GM12878 (cell line): ENCODE measurements around the gene RTN4RL1. TPM values are rescaled to one million over a fixed set of nuclear protein-coding genes. Genes with fewer than 3 reads are reported as not detected.

ENCODE experiments used
- ATAC-seq: fragments of 200-7000 bp; cut with Tn5 transposase; 3 replicates; pipeline ENCODE4 v1.9.1; 2020; ENCODE audit warnings: mild to moderate bottlenecking, moderate library complexity
- BruUV-seq: library from RNA; stranded (reverse); fragments of 400-500 nt; replicated peaks from 2 replicates; lab custom pipeline; 2021; lab: Mats Ljungman, UMichigan
- CTCF ChIA-PET: fragments of 300-600 bp; sonication (Branson Sonifier 250); formaldehyde crosslinking; extraction: SDS; loops from one replicate; lab custom pipeline; 2021; ENCODE audit warnings: inconsistent platforms; lab: Yijun Ruan, JAX
- POLR2A ChIA-PET: fragments of 350-600 bp; formaldehyde crosslinking; extraction: SDS; loops from one replicate; lab custom pipeline; 2021; ENCODE audit warnings: inconsistent platforms; lab: Charles Lee
- RAD21 ChIA-PET: fragments of 300-600 bp; sonication (Branson Sonifier 250); formaldehyde crosslinking; loops from one replicate; lab custom pipeline; 2023; ENCODE audit warnings: antibody characterized with exemption; ENCODE audit not compliant: unreplicated experiment; lab: Charles Lee
- SMC1A ChIA-PET: fragments of 300-600 bp; sonication (Branson Sonifier 250); formaldehyde crosslinking; loops from one replicate; lab custom pipeline; 2023; ENCODE audit not compliant: unreplicated experiment, uncharacterized antibody; lab: Charles Lee
- DNase-seq: peaks from one replicate; pipeline ENCODE4 v3.0.0-alpha.2; 2011; ENCODE audit warnings: low read depth, low spot score
- FAIRE-seq: peaks from 3 replicates; lab custom pipeline; 2011; peaks lifted over from hg19 to GRCh38; lab: Jason Lieb, UNC
- H2AFZ ChIP-seq: 2 replicates; pipeline ENCODE4 v1.6.0; 2011; ENCODE audit warnings: low read depth, low read length, control low read depth; ENCODE audit not compliant: control insufficient read depth
- H3K27ac ChIP-seq: 2 replicates; pipeline ENCODE4 v1.5.1; 2011; ENCODE audit warnings: control low read depth; ENCODE audit not compliant: control insufficient read depth, insufficient read depth
- H3K27me3 ChIP-seq, 2 experiments: replicated peaks in 1 of 2; 2 replicates each; pipeline versions ENCODE4 v1.6.0 to v1.6.1; 2011; ENCODE audit warnings: low read length in 1 of 2; ENCODE audit not compliant: control insufficient read depth in 2 of 2, insufficient read depth in 2 of 2
- H3K36me3 ChIP-seq, 2 experiments: 2 replicates each; pipeline ENCODE4 v1.5.1; 2011; ENCODE audit warnings: low read length in 1 of 2; ENCODE audit not compliant: control insufficient read depth in 2 of 2, insufficient read depth in 2 of 2
- H3K4me1 ChIP-seq: 2 replicates; pipeline ENCODE4 v1.6.1; 2011; ENCODE audit warnings: mild to moderate bottlenecking, low read length, moderate library complexity, mixed read lengths; ENCODE audit not compliant: control insufficient read depth, insufficient read depth
- H3K4me2 ChIP-seq: 2 replicates; pipeline ENCODE4 v1.6.0; 2011; ENCODE audit warnings: control low read depth; ENCODE audit not compliant: control insufficient read depth, insufficient read depth
- H3K4me3 ChIP-seq: fragments of 200-600 bp; sonication (generic); 2 replicates; pipeline ENCODE4 v1.5.1; 2016
- H3K79me2 ChIP-seq: 2 replicates; pipeline ENCODE4 v1.6.0; 2011; ENCODE audit warnings: low read length; ENCODE audit not compliant: control insufficient read depth, insufficient read depth
- H3K9ac ChIP-seq: 2 replicates; pipeline ENCODE4 v1.8.0; 2011; ENCODE audit warnings: low read length, control low read depth, mixed read lengths; ENCODE audit not compliant: control insufficient read depth, insufficient read depth
- H3K9me3 ChIP-seq: replicated peaks from 3 replicates; pipeline ENCODE4 v1.5.1; 2011; ENCODE audit warnings: mild to moderate bottlenecking, low read length; ENCODE audit not compliant: control insufficient read depth, insufficient read depth
- H4K20me1 ChIP-seq: 2 replicates; pipeline ENCODE4 v1.6.0; 2011; ENCODE audit not compliant: control insufficient read depth, insufficient read depth
- CEBPB ChIP-seq, 2 experiments: fragments of 150-350 bp in 1 of 2; IDR thresholded peaks; 2 replicates each; pipeline ENCODE4 v1.6.1; 2012 to 2014; ENCODE audit warnings: low read depth in 2 of 2, low read length in 2 of 2, borderline replicate concordance in 1 of 2, inconsistent platforms in 1 of 2
- ETV6 ChIP-seq, 2 experiments: fragments of 450-650 bp in 1 of 2; IDR thresholded peaks in 1 of 2; conservative IDR thresholded peaks in 1 of 2; 2 replicates each; pipeline ENCODE4 v1.6.1; 2014; ENCODE audit warnings: antibody characterized with exemption in 1 of 2, borderline replicate concordance in 1 of 2, low read depth in 1 of 2, mild to moderate bottlenecking in 1 of 2, moderate library complexity in 1 of 2
- MTA3 ChIP-seq: IDR thresholded peaks from 2 replicates; pipeline ENCODE4 v1.6.1; 2012; ENCODE audit warnings: low read length, inconsistent platforms, borderline replicate concordance
- NFYB ChIP-seq: IDR thresholded peaks from 2 replicates; pipeline ENCODE4 v1.6.1; 2011; ENCODE audit warnings: low read depth, mild to moderate bottlenecking, low read length, improper control_type of control experiment, moderate library complexity; ENCODE audit not compliant: insufficient read depth
- POLR2A ChIP-seq: IDR thresholded peaks from 2 replicates; pipeline ENCODE4 v1.6.1; 2011; ENCODE audit warnings: low read depth, mild to moderate bottlenecking, low read length
- PRDM15 ChIP-seq: fragments of 450-650 bp; formaldehyde crosslinking; IDR thresholded peaks from 2 replicates; pipeline ENCODE4 v1.4.0; 2020; ENCODE audit warnings: mild to moderate bottlenecking, moderate library complexity
- RAD21 ChIP-seq: IDR thresholded peaks from 2 replicates; pipeline ENCODE4 v1.6.1; 2011; ENCODE audit warnings: mild to moderate bottlenecking, low read depth, low read length, moderate library complexity; ENCODE audit not compliant: insufficient read depth
- RB1 ChIP-seq: fragments of 450-650 bp; formaldehyde crosslinking; IDR thresholded peaks from 2 replicates; pipeline ENCODE4 v1.6.1; 2017; ENCODE audit warnings: mild to moderate bottlenecking, borderline replicate concordance
- SIX5 ChIP-seq: IDR thresholded peaks from 2 replicates; pipeline ENCODE4 v1.6.1; 2011; ENCODE audit warnings: mild to moderate bottlenecking, low read depth, low read length, moderate library complexity; ENCODE audit not compliant: severe bottlenecking
- SREBF2 ChIP-seq: IDR thresholded peaks from 2 replicates; pipeline ENCODE4 v1.6.1; 2012; ENCODE audit warnings: mild to moderate bottlenecking, low read length
- TAF1 ChIP-seq: IDR thresholded peaks from 2 replicates; pipeline ENCODE4 v1.6.1; 2011; ENCODE audit warnings: mild to moderate bottlenecking, low read depth, low read length, borderline replicate concordance
- YBX1 ChIP-seq: fragments of 450-650 bp; IDR thresholded peaks from 2 replicates; pipeline ENCODE4 v1.6.1; 2016; ENCODE audit warnings: antibody characterized with exemption
- ZNF207 ChIP-seq: fragments of 450-650 bp; IDR thresholded peaks from 2 replicates; pipeline ENCODE4 v1.6.1; 2014; ENCODE audit warnings: antibody characterized with exemption, mild to moderate bottlenecking, borderline replicate concordance
- WGBS: methylation state at CpG from one replicate; pipeline ENCODE4 v1.1.6; 2016; ENCODE audit warnings: low lambda C conversion rate; ENCODE audit not compliant: insufficient replicate concordance, insufficient coverage; ENCODE audit errors: missing lambda C conversion rate; 5-methylcytosine and 5-hydroxymethylcytosine counted together
- in situ Hi-C: fragments of 300-500 bp; cut with MboI; formaldehyde crosslinking; loops from 9 replicates; pipeline ENCODE4 v1.14.3; 2018; ENCODE audit warnings: mixed read lengths
- intact Hi-C: fragments of 100-400 bp; cut with micrococcal nuclease; formaldehyde crosslinking; loops from one replicate; pipeline ENCODE4 v1.14.2; 2022; ENCODE audit not compliant: unreplicated experiment
- polyA plus RNA-seq, 11 experiments: library from polyadenylated mRNA; depleted of rRNA in 4 of 11; unstranded in 6 of 11; stranded (reverse) in 5 of 11; fragments of >200 nt; fragmentation: Nextera tagmentation in 4 of 11; fragmentation: Illumina TruSeq in 1 of 11; extraction: Ambion mirVana in 4 of 11; extraction: Trizol in 1 of 11; gene quantifications; 1 replicate in 1 of 11; 2 replicates in 10 of 11; pipeline versions ENCODE4 v1.2.1 to v1.2.3, GENCODE V29; 2011 to 2016; ENCODE audit warnings: inconsistent platforms in 2 of 11, missing spikeins in 2 of 11, low read depth in 1 of 11
- total RNA-seq, 4 experiments: library from RNA; depleted of rRNA in 3 of 4; stranded (reverse); fragments of >200 nt in 3 of 4; fragmentation: Illumina TruSeq in 1 of 4; extraction: Trizol in 1 of 4; gene quantifications; 2 replicates each; pipeline versions ENCODE4 v1.2.1 to v1.2.3, GENCODE V29; 2013 to 2021

RTN4RL1 gene
- total and polyA plus RNA-seq, 10 of the 15 experiments (the other 5 are each of a cell fraction or from before 2014, with no cell fraction given) = 0.08 to 0.11 (median 0.10) TPM; not detected in 7

GRCh38 chr17:2040219-2040827, 15.2 kb upstream of the RTN4RL1 start:
- peaks cover 13% of the 10 kb centered on the region for H3K79me2 ChIP-seq
- WGBS = 58% methylated on average over 7 of the region's 7 CpGs
- H3K36me3 ChIP-seq = peaks cover 5 to 9% of the 10 kb centered on the region in 2 experiments
- no peak for TF ChIP-seq SIX5
- TF ChIP-seq RAD21 = no peak
- TF ChIP-seq MTA3 = peak; percentile 26; the same call in 1 of the 2 replicates
- TF ChIP-seq POLR2A = 0 out of 2 replicates have a peak, but pooled peaks have one; percentile 14
- H4K20me1 ChIP-seq = no peaks in the 10 kb centered on the region
- ChIA-PET CTCF (interaction anchor here (0.9 to 1.6 kb wide), 5 partner anchors 9 to 323 kb away, joined by 3 to 5 read pairs (median 3); no protein-coding TSS in a partner anchor), RAD21 (interaction anchor here (1.3 kb wide), 2 partner anchors 9 to 204 kb away, joined by 3 read pairs; no protein-coding TSS in a partner anchor), POLR2A (no interaction called here), SMC1A (interaction anchor here (1.2 kb wide), 1 partner anchor 136 kb away, joined by 4 read pairs; no protein-coding TSS in a partner anchor)
- H3K27me3 ChIP-seq = no peaks in the 10 kb centered on the region
- H3K4me1 ChIP-seq = peaks cover 16% of the 10 kb centered on the region
- H3K9ac ChIP-seq = no peak overlapping the region
- no peak overlapping the region for H3K27ac ChIP-seq
- intact Hi-C loops (loop anchor here (5.0 kb wide), 1 partner anchor 318 kb away; the partner anchor contains the start of gene WDR81), in situ Hi-C loops (no loop called here)
- no peaks in the 10 kb centered on the region for H3K9me3 ChIP-seq
- no TSS peak for BruUV-seq
- no peak overlapping the region for H3K4me3 ChIP-seq
- H2AFZ ChIP-seq = no peak overlapping the region
- ATAC-seq (no peak), FAIRE-seq (no peak), DNase-seq (no peak)
- H3K4me2 ChIP-seq = no peak overlapping the region

- WGBS = 95% methylated on average over 10 of the region's 10 CpGs
- intact Hi-C loops (no loop called here), in situ Hi-C loops (no loop called here)
- H3K4me2 ChIP-seq = no peak overlapping the region
- no peak overlapping the region for H2AFZ ChIP-seq
- ChIA-PET CTCF (no interaction called here), SMC1A (no interaction called here), RAD21 (no interaction called here), POLR2A (no interaction called here)
- no peak overlapping the region for H3K27ac ChIP-seq
- ATAC-seq (no peak), FAIRE-seq (no peak), DNase-seq (no peak)
- H3K79me2 ChIP-seq = peaks cover 2% of the 10 kb centered on the region
- TF ChIP-seq CEBPB (IDR thresholded peaks at IDR 0.05; ENCODE audit: borderline replicate concordance in 1 of 2, low read depth in 2 of 2, low read length in 2 of 2) (no peak), ZNF207 (no peak), YBX1 (no peak), TAF1 (no peak), ETV6 (conservative IDR thresholded peaks at IDR 0.05 in 1 of 2, IDR thresholded peaks at IDR 0.05 in 1 of 2; ENCODE audit: borderline replicate concordance in 1 of 2, low read depth in 1 of 2) (no peak), SREBF2 (no peak), RB1 (no peak), PRDM15 (CRISPR knock-in tag) (no peak), NFYB (no peak)
- no peak overlapping the region for H3K4me3 ChIP-seq
- BruUV-seq = no TSS peak
- peaks cover 10% of the 10 kb centered on the region; the same call in 1 of the 2 replicates for H3K4me1 ChIP-seq
- no peaks in the 10 kb centered on the region for H3K9me3 ChIP-seq
- H4K20me1 ChIP-seq = no peaks in the 10 kb centered on the region
- H3K27me3 ChIP-seq = no peaks in the 10 kb centered on the region
- no peak overlapping the region for H3K9ac ChIP-seq
- peaks cover 5 to 9% of the 10 kb centered on the region in 2 experiments; a peak in 3 of 4 replicates for H3K36me3 ChIP-seq
Measured at GRCh38 chr17:2037155-2037554, 12.0 kb upstream of the RTN4RL1 start.
